GF-D8 (cell line): ENCODE results near the gene CDH13.

Experiments
- DNase-seq: peaks from one replicate; lab custom pipeline; 2025; lab: John Stamatoyannopoulos, UW

CDH13 gene

DNA sequence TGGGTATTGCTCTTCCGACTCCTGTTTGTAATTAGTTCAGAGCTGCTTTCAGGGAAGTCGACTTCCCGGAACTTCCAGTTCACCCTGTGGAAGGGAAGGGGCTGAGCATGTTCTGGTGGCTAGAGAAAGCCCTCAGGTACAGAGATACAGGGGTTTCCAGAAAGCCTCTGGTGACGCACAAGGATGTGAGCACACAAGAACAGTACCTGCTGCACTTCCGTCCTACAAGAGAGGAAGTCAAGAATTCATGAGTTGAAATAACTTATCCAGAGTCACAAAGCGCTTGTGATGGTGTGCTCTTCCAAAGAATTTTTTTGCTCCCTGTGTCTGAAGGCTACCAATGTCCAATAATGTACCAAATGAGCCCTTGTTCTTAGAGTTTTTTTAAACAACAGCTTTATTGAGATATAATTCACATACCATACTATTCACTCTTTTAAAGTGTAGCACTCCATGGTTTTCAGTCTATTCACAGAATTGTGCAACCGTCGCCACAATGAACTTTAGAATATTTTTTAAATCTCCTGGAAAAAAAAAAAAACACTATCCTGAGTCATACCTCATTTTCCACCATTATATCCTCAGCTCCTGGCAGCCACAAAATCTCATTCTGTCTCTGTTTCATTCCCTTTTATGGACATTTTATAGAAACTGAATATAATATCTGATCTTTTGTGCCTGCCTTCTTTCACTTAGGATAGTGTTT is 327.6 kb downstream of the CDH13 start:
- DNase-seq = no peak

DNA sequence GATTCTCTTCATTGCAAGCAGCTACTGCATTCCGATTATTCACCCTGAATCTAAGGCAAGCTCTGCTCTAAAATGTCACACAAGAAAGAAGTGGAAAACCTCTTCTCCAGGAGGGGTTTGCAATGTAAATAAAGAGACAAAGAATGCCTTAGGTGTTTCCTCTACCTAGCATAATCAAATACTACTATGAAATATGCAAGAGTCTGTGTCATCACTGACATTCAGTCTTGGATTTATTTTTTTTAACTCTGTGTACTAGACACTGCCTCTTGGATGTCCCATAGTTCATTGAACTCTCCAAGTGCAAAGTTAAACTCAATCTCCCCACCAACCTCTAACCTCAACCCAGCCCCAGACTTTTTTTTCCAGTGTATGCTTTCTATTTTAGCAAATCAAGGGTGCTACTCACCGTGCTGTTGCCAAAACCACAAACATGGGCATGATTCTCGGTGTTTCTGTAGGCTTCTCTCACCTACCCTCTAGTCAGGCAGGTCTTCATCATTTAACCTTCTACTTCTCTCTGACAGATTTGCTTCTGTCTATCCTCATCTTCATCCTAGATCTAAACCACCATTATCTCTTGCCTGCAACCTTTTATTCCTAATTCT is 329.1 kb downstream of the CDH13 start:
- DNase-seq = no peak

DNA sequence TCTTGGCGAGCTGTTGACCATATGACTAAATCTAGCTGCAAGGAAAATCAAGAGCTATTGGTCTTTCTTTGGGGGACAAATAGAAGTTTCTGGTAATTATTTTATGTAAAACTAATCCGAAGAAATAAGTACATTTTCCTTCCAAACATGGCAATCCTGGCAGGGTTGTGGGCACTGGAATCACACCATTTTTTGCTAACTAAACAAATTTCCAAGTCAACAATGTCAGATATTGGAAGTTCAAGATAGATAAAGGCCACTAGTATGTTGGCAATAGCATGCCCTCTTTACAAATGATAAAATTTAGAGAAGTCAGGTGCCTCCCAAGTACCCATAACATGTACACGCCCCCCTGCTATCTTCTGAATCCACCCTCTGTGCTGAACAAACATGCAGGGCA is 330.4 kb downstream of the CDH13 start:
- no peak for DNase-seq

DNA sequence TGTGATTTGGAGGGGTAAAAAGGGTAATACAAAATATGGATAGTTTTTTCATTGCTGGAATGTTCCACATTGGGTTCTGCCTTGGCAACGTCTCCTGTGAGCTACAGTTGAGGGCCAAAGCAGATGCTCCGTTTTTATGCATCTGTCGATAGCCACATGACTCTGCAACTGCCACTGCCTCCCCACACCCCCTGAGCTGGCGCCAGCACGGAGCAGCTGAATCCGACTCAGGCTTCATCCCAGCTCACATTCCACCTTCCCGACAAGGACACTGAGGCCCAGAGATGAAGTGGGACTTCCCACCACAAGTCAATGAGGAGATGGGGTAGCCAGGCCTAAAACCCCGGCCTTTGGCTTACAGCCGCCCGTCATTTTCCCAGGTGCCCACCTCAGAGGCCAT is 334.1 kb downstream of the CDH13 start:
- DNase-seq = no peak

DNA sequence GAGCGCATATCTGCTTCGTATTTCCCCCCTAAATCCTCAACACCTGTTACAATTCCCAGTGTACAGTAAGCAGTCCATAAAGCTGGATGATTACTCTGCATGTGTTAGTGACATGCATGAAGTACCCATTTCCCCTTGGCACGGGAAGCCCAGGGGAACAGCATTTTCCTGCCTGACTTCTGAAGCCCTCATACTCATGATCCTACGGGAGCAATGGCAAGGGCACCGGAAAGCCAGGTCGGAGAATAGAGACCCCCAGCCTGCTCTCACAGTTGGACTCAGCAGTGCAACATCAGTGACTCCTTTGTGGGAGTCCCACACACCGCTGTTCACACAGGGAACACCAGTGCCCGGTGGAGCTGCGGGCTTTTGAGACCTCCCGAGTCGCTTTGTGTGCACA is 336.9 kb downstream of the CDH13 start:
- DNase-seq = no peak

DNA sequence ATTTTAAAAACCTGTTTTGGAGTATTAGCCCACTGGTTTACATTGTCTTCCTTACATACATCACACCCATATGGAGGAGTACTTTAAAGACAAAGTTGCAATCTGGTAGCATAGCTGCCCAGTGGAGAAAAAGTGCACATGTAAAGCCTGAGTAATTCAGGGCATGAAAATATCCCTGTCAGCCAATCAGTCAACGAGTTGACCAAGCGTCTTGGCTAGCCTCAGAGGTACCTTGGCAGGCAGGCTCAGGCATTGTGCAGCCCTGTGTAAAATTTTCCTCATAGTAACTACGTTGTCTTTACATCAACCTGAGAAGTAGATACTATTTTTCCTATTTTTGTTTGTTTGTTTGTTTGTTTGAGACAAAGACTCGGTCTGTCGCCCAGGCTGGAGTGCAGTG is 339.0 kb downstream of the CDH13 start:
- no peak for DNase-seq

DNA sequence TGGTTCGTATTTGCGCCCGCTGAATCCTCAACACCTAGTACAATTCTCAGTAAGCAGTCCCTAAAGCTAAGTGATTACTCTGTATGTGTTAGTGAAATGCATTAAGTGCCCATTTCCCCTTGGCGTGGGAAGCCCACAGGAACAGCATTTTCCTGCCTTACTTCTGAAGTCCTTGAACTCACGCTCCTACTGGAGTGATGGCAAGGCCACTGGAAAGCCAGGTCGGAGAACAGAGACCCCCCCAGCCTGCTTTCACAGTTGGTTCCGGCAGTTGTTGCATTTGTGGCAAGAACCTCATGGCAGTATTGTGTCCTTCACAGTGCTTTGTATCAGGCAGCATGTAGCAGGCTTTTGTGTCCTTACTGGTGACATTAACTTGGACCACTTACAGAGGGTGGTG is 340.7 kb downstream of the CDH13 start:
- DNase-seq = no peak

DNA sequence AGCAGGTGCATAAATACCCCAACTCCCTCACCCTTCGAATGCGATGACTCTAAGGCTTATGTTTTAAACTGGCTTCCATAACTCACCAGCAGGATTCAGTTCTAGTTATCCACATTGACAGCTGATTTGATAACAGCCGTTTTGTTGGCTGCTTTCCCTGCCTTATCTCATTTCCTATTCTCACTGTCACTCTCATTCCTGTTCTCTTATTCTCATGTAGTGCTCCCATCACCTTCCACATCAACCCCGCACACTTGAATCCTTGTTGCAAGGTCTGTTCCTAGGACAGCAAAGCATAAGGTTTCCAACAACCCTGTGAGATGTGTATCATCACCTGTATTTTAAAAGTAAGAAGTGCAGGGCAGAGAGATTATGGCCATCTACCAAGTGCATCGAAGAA is 344.4 kb downstream of the CDH13 start:
- no peak for DNase-seq

DNA sequence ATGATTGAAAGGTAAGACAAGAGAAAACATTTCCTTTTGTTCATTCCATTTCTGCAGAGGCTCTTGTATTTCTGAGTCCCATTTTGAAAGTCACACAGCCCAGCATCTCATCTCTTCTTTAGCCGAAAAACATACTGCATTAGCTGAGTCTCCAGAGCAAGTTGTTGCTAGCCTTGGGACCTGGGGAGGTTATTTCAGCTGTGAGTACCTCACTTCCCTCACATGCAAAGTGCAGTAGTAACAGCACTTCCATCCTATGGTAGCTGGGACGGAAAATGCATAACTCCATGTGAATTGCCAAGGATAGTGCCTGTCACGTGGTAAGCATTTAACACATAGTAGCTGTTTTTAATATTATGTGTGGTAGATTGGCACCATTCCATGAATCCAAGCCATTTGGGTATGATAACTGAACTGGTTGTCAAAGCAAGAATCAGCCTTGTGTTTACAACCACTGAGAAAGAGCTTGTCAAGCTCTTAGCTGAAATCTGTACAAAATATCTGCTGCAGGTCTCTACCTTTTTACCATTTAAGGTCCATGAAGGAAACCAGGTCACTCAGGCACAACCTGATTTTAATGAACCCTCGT is 345.7 kb downstream of the CDH13 start:
- DNase-seq = no peak

DNA sequence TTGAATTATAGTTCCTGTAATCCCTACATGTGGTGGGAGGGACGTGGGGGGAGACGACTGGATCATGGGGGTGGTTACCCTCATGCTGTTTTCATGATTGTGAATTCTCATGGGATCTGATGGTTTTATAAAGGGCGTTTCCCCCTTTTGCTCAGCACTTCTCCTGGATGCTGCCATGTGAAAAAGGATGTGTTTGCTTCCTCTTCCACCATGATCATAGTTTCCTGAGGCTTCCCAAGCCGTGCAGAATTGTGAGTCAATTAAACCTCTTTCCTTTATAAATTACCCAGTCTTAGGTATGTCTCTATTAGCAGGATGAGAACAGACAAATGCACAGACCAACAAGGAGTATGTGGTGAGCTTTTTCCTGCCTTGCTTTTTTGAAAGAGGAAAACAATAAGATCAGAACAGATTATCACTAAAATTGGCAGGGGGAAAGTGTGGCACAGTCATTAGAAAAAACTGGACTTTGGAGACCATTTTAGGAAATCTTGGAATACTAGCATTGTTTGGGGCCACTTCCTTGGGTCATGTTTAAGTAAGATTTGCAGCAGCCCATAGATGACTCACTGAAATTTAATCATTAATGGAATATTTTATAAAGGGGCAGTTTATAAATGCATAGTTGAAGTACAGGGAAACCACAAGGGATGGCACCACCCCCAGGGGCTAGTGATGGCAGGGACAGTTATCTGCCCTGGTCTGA is 352.8 kb downstream of the CDH13 start:
- no peak for DNase-seq

DNA sequence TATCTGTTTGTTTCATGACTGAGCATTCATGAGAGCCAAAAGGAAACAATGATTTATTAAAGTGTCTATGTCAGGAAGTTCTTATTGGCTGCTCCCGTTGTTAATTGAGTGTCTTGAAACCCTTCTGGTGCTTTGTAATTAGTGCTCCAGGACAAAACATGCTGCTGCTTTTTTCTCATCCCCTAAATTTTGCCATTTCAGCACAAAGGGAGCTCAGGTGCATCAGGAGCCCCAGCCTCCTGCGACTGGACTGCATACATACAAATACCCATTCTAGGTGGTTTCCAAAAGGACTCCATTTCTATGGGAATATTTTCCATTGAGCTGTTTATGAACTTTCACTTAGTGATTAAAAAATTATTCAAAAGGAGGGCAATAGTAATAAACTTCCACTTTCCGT is 354.0 kb downstream of the CDH13 start:
- no peak for DNase-seq

DNA sequence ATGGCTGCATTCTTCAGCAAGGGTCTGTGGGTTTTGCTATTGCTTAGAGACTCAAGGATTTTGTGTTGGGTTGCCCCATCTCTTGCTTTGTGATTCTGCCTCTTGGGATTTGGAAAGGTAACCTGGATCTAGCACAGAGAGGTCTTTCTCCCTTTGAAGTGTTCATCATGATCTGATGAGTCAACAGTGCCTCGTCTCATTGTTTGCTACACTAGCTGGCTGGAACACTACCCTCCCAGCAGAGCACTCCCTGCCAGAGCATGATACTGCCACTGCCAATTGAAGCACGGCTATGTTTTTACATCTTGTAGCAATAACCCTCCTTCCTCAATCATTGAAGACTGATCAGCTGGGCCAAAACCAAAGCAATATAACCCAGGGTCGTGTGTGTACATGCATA is 361.0 kb downstream of the CDH13 start:
- no peak for DNase-seq

DNA sequence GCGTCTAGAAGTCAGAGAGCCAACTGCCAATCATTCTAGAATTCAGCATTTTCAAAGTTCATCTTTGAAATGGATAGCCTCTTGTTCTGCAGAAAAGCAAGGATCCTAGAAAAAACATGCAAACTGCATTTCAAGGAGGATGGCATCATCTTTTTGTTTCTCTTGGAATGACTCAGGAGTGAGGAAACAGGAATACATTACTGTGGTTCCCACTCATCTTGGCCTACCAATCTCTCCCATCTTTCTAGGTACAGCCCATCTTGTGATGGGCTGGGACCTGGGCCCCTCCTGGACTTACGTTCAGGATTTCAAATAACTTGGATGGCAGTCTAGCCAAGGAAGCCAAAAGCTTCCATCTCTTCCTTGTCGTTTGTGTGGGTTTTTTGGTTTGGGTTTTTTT is 363.4 kb downstream of the CDH13 start:
- DNase-seq = no peak

DNA sequence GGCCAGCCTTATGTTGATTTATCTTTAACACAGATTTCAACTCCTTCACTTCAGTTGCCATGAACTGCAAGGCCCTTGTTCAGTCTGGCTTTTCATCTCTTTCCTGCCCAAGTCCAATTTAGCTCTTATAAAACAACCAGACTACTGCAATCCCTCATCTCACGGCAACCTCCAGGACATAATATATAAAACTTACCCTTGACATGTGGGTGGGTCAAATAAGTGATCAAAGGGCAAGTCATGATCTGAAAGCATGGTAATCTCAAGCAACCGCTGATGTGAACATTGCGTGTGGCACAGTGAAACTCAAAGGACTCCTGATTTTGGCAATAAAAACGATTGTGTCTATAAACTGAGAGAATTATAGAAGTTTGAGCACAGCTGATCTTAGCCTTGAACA is 364.6 kb downstream of the CDH13 start:
- no peak for DNase-seq

DNA sequence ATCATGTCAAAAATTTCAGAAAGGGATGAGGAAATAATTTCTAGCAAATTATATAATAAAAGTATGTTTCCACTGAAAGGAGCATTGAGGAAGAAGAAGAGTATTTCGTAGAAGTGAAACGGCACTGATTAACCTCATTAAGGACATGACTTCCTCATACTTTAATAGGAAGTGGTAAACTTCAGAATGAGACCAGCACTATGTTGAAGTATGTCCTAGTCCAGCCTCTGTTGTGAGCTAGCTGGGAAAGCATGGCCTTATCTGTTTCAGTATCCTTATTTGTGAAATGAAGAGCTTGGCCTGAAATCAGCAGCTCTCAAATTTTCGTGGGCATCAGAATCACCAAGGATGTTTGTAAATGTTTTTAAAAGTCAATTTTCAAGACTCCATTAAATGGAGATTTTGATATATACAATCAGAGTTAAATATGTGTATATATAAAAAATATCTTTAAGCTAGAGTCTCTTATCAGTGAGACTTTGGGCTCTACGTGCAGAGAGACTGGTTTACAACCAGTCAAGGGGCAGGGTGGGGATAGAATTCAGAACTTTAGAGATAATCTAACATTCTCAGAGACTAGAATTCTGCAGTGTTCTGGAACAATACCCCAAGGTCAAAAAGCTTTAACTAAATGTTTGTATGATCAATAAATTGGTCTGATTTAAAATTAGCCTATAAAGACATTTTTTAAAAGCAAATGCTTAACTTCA is 365.4 kb downstream of the CDH13 start:
- DNase-seq = no peak

DNA sequence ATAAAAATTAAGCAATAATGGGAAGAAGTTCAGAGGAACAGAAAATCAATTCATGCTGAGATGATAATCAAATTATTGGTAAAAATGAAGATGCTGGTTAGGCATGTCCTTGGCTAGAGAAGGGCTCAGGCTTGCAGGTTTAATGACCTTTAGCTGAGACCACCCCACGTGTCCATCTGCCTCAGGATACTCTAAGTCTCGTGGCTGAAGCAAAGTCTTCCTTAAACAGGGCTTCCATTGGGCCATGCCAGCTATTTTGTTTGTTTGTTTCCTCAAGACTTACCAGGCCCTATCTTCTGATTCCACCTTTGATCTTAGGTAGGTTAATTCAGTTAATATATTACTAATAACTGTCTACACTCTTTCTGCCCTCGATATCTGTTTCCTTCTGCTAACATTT is 366.0 kb downstream of the CDH13 start:
- DNase-seq = no peak

DNA sequence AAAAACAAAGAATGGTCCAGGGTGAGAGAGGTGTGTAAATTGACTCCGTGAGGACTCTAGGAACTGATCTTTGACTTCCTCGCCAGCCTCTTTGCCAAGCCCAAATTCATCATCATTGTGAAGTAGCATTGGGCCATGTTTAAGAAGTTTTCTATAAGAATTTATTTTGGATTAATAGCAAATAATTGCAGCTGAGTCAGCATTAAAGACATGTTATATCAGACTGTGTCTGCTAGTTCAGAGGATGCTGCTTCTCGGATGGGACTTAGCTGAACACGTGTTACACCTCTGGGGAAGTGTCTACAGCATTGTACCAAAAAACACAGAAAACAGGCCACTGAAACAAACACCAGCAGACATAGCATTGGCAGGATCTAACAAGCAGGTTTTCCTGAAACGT is 366.6 kb downstream of the CDH13 start:
- DNase-seq = no peak

DNA sequence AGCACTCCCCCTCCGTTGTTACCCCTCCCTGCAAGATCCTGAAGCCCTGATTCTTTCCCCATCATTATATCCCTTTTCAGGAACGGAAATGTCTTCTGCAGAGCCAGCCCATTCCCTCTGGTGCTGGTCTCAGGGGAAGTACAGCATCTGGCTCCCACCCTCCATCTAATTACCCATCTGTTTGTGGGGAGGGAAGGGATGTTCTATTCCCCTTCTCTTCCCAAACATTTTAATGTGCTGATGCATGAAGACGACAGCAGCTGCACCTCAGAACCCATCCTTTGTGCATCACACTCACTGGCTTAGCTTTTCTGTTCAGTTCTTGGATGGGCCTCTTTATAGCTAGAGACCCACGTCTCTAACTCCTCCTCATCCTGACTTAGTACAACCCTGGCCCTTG is 367.2 kb downstream of the CDH13 start:
- no peak for DNase-seq

DNA sequence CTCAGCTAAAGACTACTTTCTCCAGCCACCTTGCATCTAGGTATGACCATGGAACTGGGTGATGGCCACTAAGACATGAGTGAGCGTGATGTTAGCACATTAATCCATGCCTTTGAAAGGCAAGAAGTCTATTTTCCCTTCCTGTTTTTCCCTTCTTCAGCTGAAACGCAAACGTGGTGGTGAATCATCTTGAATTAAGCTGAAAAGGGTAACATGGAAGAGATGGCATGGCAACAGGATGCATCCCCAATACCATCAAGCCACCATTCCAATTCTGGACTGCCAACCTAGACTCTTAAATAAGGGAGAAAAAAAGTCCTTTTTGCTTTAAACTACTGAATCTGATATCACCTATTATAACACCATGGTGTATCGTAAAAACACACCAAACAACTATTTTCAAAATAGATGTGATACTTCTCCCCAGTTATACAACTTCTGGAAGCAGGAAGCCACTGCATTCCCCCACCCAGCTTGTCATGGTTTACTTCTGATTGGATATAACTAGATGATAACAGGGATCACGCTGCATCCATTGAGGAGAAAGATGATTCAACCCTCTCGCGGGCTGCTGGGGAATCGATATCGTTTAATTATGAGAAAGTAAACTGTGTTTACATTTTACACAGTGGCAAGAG is 368.6 kb downstream of the CDH13 start:
- DNase-seq = no peak

DNA sequence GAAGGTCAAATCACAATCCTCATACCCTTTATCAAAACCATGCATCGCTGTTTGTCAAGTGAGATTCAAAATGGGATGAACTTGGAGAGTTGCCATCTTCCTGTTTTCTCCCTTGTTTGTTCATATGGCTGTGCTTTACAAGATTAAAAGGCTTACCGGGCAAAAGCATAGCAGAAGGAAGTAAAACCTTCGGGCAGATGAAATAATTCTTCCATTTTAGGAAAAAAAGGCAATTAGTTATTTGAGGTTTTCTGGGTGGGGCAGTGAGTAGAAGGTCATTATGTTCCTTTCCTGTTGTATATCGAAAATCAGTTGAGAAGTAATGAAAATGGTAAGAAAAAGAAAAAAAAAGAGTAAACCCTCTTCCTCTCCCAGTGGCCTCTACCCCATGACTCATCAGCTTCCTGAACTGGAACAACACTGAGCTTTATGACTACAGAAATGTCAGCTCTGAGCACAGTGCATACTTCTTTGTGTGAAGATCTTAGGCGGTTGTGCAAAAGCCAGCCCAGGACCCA is 369.2 kb downstream of the CDH13 start:
- DNase-seq = no peak

DNA sequence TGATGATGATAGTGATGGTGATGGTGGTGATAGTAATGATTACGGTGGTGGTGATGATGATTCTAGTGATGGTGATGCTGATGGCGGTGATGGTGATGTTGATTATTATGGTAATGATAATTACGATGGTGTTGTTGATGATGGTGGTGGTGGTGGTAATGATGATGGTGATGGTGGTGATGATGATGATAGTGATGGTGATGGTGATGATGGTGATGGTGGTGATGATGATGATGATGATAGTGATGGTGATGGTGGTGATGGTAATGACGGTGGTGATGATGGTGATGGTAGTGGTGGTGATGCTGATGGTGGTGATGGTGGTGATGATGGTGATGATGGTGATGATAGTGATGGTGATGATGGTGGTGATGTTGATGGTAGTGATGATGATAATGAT is 370.0 kb downstream of the CDH13 start:
- no peak for DNase-seq

DNA sequence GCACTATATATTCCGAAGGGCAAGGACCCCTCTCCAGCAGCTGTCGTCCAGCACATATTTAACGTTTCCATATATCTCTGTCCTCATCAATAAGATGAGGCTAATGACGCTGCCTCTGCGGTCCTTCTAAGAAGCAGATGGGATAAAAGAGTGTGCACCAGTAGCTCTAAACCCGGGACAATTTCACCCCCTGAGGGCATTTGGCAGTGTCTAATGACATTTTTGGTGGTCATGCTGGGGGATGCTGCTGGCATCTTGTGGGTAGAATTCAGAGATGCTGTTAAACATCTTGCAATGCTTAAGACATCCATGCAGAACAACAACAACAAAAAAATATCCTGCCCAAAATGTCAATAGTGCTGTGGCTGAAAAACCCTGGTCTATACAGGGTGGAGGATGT is 372.9 kb downstream of the CDH13 start:
- no peak for DNase-seq
